Mesenchymal stem cell (in vitro differentiated cells and primary cell): ENCODE measurements around the gene ZBTB8OS. TPM values are rescaled to one million over a fixed set of nuclear protein-coding genes. Genes with fewer than 3 reads are reported as not detected.
A peak's percentile ranks its signal among the peaks of the same experiment; 100 is the strongest.
"Not testable (repeated sequence)": the region's sequence is repeated elsewhere in the genome, so short reads cannot be mapped to it uniquely, and the experiment has no call there.

ENCODE experiments used
- DNase-seq: peaks from one replicate; pipeline ENCODE4 v3.0.0-alpha.2; 2013
- H2AFZ ChIP-seq: one replicate; pipeline ENCODE4 v1.6.1; 2013; ENCODE audit warnings: low read depth, mild to moderate bottlenecking, control low read depth, inconsistent platforms, low read length, moderate library complexity
- H2AK5ac ChIP-seq: 2 replicates; pipeline ENCODE4 v1.6.1; 2013; ENCODE audit warnings: low read length, moderate library complexity, mild to moderate bottlenecking, inconsistent platforms; ENCODE audit not compliant: severe bottlenecking
- H2BK120ac ChIP-seq: one replicate; pipeline ENCODE4 v1.6.1; 2013; ENCODE audit warnings: low read depth, mild to moderate bottlenecking, inconsistent platforms, low read length, moderate library complexity
- H2BK12ac ChIP-seq, 2 experiments: one replicate each; pipeline ENCODE4 v1.6.1; 2013; ENCODE audit warnings: inconsistent platforms in 2 of 2, low read length in 2 of 2, mild to moderate bottlenecking in 2 of 2, moderate library complexity in 2 of 2, control low read depth in 1 of 2
- H2BK15ac ChIP-seq: one replicate; pipeline ENCODE4 v1.6.1; 2013; ENCODE audit warnings: mild to moderate bottlenecking, low read depth, inconsistent platforms; ENCODE audit not compliant: poor library complexity, severe bottlenecking
- H2BK5ac ChIP-seq: 2 replicates; pipeline ENCODE4 v1.6.1; 2013; ENCODE audit warnings: low read depth, mild to moderate bottlenecking, low read length, control low read depth, inconsistent platforms; ENCODE audit not compliant: poor library complexity, severe bottlenecking
- H3K14ac ChIP-seq, 2 experiments: one replicate each; pipeline ENCODE4 v1.6.1; 2013; ENCODE audit warnings: inconsistent platforms in 2 of 2, low read length in 2 of 2, control low read depth in 1 of 2, mild to moderate bottlenecking in 1 of 2, moderate library complexity in 1 of 2
- H3K18ac ChIP-seq, 2 experiments: one replicate each; pipeline ENCODE4 v1.6.1; 2013; ENCODE audit warnings: inconsistent platforms in 2 of 2, low read length in 2 of 2, control low read depth in 1 of 2, low read depth in 1 of 2, mild to moderate bottlenecking in 1 of 2
- H3K23ac ChIP-seq, 2 experiments: one replicate each; pipeline ENCODE4 v1.6.1; 2013; ENCODE audit warnings: inconsistent platforms in 2 of 2, low read length in 2 of 2, mild to moderate bottlenecking in 2 of 2, moderate library complexity in 2 of 2, control low read depth in 1 of 2
- H3K27ac ChIP-seq: 2 replicates; pipeline ENCODE4 v1.5.1; 2013; ENCODE audit warnings: mild to moderate bottlenecking, moderate library complexity, low read length, control low read depth, inconsistent platforms; ENCODE audit not compliant: poor library complexity, severe bottlenecking
- H3K27me3 ChIP-seq, 2 experiments: 2 replicates each; pipeline versions ENCODE4 v1.6.1 to v1.7.0; 2013; ENCODE audit warnings: low read length in 2 of 2, mild to moderate bottlenecking in 2 of 2, moderate library complexity in 2 of 2, control low read depth in 1 of 2, inconsistent platforms in 1 of 2; ENCODE audit not compliant: control insufficient read depth in 1 of 2, insufficient read depth in 1 of 2
- H3K36me3 ChIP-seq, 2 experiments: 2 replicates each; pipeline versions ENCODE4 v1.6.1 to v1.7.0; 2013; ENCODE audit warnings: low read length in 2 of 2, control low read depth in 1 of 2, inconsistent platforms in 1 of 2, low read depth in 1 of 2, mild to moderate bottlenecking in 1 of 2; ENCODE audit not compliant: insufficient read depth in 2 of 2, control insufficient read depth in 1 of 2
- H3K4ac ChIP-seq, 2 experiments: one replicate each; pipeline ENCODE4 v1.6.1; 2013; ENCODE audit warnings: inconsistent platforms in 2 of 2, low read length in 2 of 2, mild to moderate bottlenecking in 2 of 2, moderate library complexity in 2 of 2, control low read depth in 1 of 2, low read depth in 1 of 2
- H3K4me1 ChIP-seq: 2 replicates; pipeline ENCODE4 v1.6.1; 2013; ENCODE audit warnings: low read depth, low read length, control low read depth; ENCODE audit not compliant: control insufficient read depth, insufficient read depth
- H3K4me2 ChIP-seq: 2 replicates; pipeline ENCODE4 v1.6.1; 2013; ENCODE audit warnings: low read length, mild to moderate bottlenecking, inconsistent platforms; ENCODE audit not compliant: poor library complexity, severe bottlenecking
- H3K4me3 ChIP-seq, 2 experiments: 2 replicates each; pipeline versions ENCODE4 v1.5.1 to v1.7.0; 2013; ENCODE audit warnings: low read length in 2 of 2, mild to moderate bottlenecking in 2 of 2, control low read depth in 1 of 2, low read depth in 1 of 2; ENCODE audit not compliant: insufficient read depth in 1 of 2
- H3K79me1 ChIP-seq: replicated peaks from 2 replicates; pipeline ENCODE4 v1.6.1; 2013; ENCODE audit warnings: mild to moderate bottlenecking, control low read depth, low read length, inconsistent platforms; ENCODE audit not compliant: poor library complexity, severe bottlenecking
- H3K9ac ChIP-seq: 2 replicates; pipeline ENCODE4 v1.7.0; 2013; ENCODE audit warnings: mild to moderate bottlenecking, low read length, moderate library complexity
- H3K9me3 ChIP-seq: 2 replicates; pipeline ENCODE4 v1.7.0; 2013; ENCODE audit warnings: mild to moderate bottlenecking, low read length; ENCODE audit not compliant: control insufficient read depth
- H4K8ac ChIP-seq: one replicate; pipeline ENCODE4 v1.6.1; 2013; ENCODE audit warnings: inconsistent platforms, mild to moderate bottlenecking, low read length, moderate library complexity
- H4K91ac ChIP-seq: one replicate; pipeline ENCODE4 v1.6.1; 2013; ENCODE audit warnings: mild to moderate bottlenecking, low read length, inconsistent platforms
- WGBS: methylation state at CpG from one replicate; pipeline ENCODE4 v1.1.7; 2013; ENCODE audit warnings: mixed read lengths; 5-methylcytosine and 5-hydroxymethylcytosine counted together
- polyA plus RNA-seq, 2 experiments: library from polyadenylated mRNA; stranded (reverse); fragments of 200-250 nt; gene quantifications; one replicate each; pipeline ENCODE4 v1.2.3, GENCODE V29; 2013

The ZBTB8OS gene
- polyA plus RNA-seq (2013, experiment 1 of 2) = 68.5 TPM
- 65.5 TPM for polyA plus RNA-seq (2013, experiment 2 of 2)

- Histone ChIP-seq H2AK5ac (peak within 1 kb of the TSS; percentile 99), H2BK12ac (peak within 1 kb of the TSS; percentile 55 to 63), H3K4ac (peak within 1 kb of the TSS; percentile 98 to 100), H2BK5ac (peak within 1 kb of the TSS; percentile 98), H3K27ac (peak within 1 kb of the TSS; percentile 100), H3K4me2 (peak within 1 kb of the TSS; percentile 96), H3K9me3 (no peaks in the 10 kb centered on the region), H3K18ac (peak within 1 kb of the TSS; percentile 95 to 99), H3K23ac (peak within 1 kb of the TSS in 1 of 2 experiments; percentile 24), H2AFZ (peak within 1 kb of the TSS; percentile 93), H3K9ac (peak within 1 kb of the TSS; percentile 100), H4K91ac (peak within 1 kb of the TSS; percentile 100), H4K8ac (peak within 1 kb of the TSS; percentile 100), H2BK120ac (peak within 1 kb of the TSS; percentile 90), H3K27me3 (no peaks in the 10 kb centered on the region), H3K36me3 (peaks cover 20 to 38% of the 10 kb centered on the region in 2 experiments), H3K4me3 (peak within 1 kb of the TSS; percentile 85 to 92), H3K4me1 (peaks cover 12% of the 10 kb centered on the region), H3K14ac (peak within 1 kb of the TSS in 1 of 2 experiments; percentile 94), H2BK15ac (peak within 1 kb of the TSS; percentile 93), H3K79me1 (peaks cover 1% of the 10 kb centered on the region)
- peak; percentile 96 for DNase-seq
- 0% methylated on average over 21 of the region's 21 CpGs for WGBS
Observed at GRCh38 chr1:32650248-32650751, at the start of gene ZBTB8OS. ZBTB8OS (minus strand) TSS chr1:32650550; CDS start chr1:32650529, 21 bp downstream.

DNA sequence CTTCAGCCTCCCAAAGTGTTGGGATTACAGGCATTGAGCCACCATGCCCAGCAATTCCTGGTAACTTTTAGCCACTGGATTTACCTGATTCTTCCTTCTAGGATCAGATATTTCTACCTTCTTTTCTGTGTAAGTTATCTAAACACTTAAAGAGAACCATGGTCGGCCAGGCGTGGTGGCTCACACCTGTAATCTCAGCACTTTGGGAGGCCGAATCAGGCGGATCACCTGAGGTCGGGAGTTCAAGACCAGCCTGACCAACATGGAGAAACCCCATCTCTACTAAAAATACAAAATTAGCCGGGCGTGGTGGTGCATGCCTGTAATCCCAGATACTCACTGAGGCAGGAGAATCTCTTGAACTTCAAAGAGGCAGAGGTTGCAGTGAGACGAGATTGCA, 46.6 kb upstream of the ZBTB8OS start:
- DNase-seq, H3K27ac ChIP-seq: not testable (repeated sequence)
- WGBS = 96% methylated on average over 8 of the region's 8 CpGs

GRCh38 chr1:32696041-32696440, 45.7 kb upstream of the ZBTB8OS start:
- H2BK5ac ChIP-seq = no peak overlapping the region
- H2BK120ac ChIP-seq = no peak overlapping the region
- H3K18ac ChIP-seq = no peak overlapping the region
- H2BK12ac ChIP-seq = no peak overlapping the region
- no peak overlapping the region for H3K4me2 ChIP-seq
- WGBS = 85% methylated on average over 9 of the region's 9 CpGs
- peak overlapping the region; percentile 43 for H3K9ac ChIP-seq
- no peak overlapping the region for H3K23ac ChIP-seq
- H3K14ac ChIP-seq = no peak overlapping the region
- H3K36me3 ChIP-seq = peaks cover 47 to 54% of the 10 kb centered on the region in 2 experiments
- no peaks in the 10 kb centered on the region for H3K27me3 ChIP-seq
- H3K9me3 ChIP-seq = no peaks in the 10 kb centered on the region
- H2BK15ac ChIP-seq = no peak overlapping the region
- no peak overlapping the region for H3K4me3 ChIP-seq
- no peak overlapping the region for H3K27ac ChIP-seq
- peaks cover 10% of the 10 kb centered on the region for H3K79me1 ChIP-seq
- no peak for DNase-seq
- H2AFZ ChIP-seq = no peak overlapping the region
- H4K8ac ChIP-seq = no peak overlapping the region
- no peak overlapping the region for H3K4ac ChIP-seq
- H4K91ac ChIP-seq = no peak overlapping the region
- H3K4me1 ChIP-seq = peaks cover 17% of the 10 kb centered on the region
- H2AK5ac ChIP-seq = no peak overlapping the region

More for the DNA sequence above, 46.6 kb upstream of the ZBTB8OS start:
- not testable (repeated sequence) for H3K9me3 ChIP-seq, H3K14ac ChIP-seq, H2BK120ac ChIP-seq, H2BK5ac ChIP-seq, H3K79me1 ChIP-seq, H3K4me3 ChIP-seq, H2AFZ ChIP-seq, H2AK5ac ChIP-seq, H3K18ac ChIP-seq, H2BK12ac ChIP-seq, H4K91ac ChIP-seq, H3K4ac ChIP-seq, H2BK15ac ChIP-seq, H4K8ac ChIP-seq, H3K4me2 ChIP-seq, H3K23ac ChIP-seq, H3K9ac ChIP-seq, H3K27me3 ChIP-seq
- Histone ChIP-seq H3K36me3 (peaks cover 42 to 46% of the 10 kb centered on the region in 2 experiments), H3K4me1 (peaks cover 24% of the 10 kb centered on the region)

DNA sequence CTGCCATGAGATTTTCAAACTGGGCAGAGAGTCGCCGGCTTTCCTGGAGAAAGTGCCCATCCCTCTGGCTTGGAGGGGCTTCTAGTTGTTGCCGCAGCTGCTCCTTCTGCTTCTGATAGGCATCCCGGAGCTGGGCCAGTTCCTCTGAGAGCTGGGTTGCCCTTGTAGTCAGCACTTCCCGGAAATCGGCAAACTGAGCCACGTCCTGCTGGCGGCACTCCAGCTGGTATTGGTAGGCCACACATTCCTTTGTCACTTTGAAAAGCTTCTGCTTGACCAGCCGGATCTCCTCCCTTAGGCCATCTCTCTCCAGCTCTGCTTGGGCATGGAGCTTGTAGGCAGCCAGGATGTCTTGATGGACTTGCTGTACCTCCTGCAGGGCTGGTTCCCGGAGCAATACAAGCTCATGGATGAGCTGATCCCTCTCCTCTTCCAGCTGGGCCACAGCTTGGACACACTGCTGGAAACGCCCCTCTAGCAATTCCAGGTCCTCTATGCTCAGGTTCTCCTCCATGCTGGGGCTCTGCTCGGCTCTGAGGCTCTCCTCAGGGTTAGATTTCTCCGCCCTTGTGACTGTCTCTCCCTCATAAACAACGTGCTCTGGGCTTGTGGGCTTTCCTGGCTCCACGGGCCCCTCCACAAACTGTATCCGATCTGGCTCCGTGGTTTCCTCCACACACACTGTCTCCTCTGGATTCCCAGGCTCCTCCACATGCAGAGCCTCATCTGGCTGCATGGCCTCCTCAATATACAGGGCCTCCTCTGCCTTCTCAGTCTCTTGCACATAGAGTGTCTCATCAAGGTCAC, 45.0 kb upstream of the ZBTB8OS start:
- no peak overlapping the region for H2BK5ac ChIP-seq
- H3K4me3 ChIP-seq = peak overlapping the region in 1 of 2 experiments; percentile 3
- no peaks in the 10 kb centered on the region for H3K9me3 ChIP-seq
- peak overlapping the region; percentile 0 for H4K8ac ChIP-seq
- no peak overlapping the region for H2AFZ ChIP-seq
- H3K4me1 ChIP-seq = peaks cover 17% of the 10 kb centered on the region
- H2BK120ac ChIP-seq = peak overlapping the region; percentile 39
- H3K9ac ChIP-seq = peak overlapping the region; percentile 43
- 74% methylated on average over 17 of the region's 17 CpGs for WGBS
- H3K36me3 ChIP-seq = peaks cover 54% of the 10 kb centered on the region in 2 experiments
- H3K27me3 ChIP-seq = no peaks in the 10 kb centered on the region
- no peak overlapping the region for H2AK5ac ChIP-seq
- no peak overlapping the region for H2BK12ac ChIP-seq
- no peak overlapping the region for H3K14ac ChIP-seq
- no peak overlapping the region for H2BK15ac ChIP-seq
- no peak overlapping the region for H3K4me2 ChIP-seq
- H3K27ac ChIP-seq = peak overlapping the region; percentile 30
- peaks cover 8% of the 10 kb centered on the region for H3K79me1 ChIP-seq
- no peak overlapping the region for H3K18ac ChIP-seq
- peak; percentile 64 for DNase-seq
- peak overlapping the region in 1 of 2 experiments; percentile 74 for H3K23ac ChIP-seq
- H3K4ac ChIP-seq = peak overlapping the region in 1 of 2 experiments; percentile 40
- no peak overlapping the region for H4K91ac ChIP-seq
